Smooth muscle cell (in vitro differentiated cells): Measurements from ENCODE around the gene NAV2. TPM values are rescaled to one million over a fixed set of nuclear protein-coding genes. Genes with fewer than 3 reads are reported as not detected.

Source experiments
- DNase-seq: peaks from one replicate; lab custom pipeline; 2025; ENCODE audit not compliant: unreplicated experiment; lab: John Stamatoyannopoulos, UW
- H2AFZ ChIP-seq: fragments of 200-600 bp; sonication (generic); 2 replicates; pipeline ENCODE4 v1.6.0; 2016; ENCODE audit warnings: antibody characterized with exemption, low read depth, mild to moderate bottlenecking
- H3F3A ChIP-seq: fragments of 200-600 bp; sonication (generic); 2 replicates; pipeline ENCODE4 v1.6.0; 2017; ENCODE audit warnings: antibody characterized with exemption, low read depth
- H3K27ac ChIP-seq: fragments of 200-600 bp; sonication (generic); 2 replicates; pipeline ENCODE4 v1.5.1; 2016; ENCODE audit warnings: low read depth, mild to moderate bottlenecking
- H3K27me3 ChIP-seq: fragments of 200-600 bp; sonication (generic); 2 replicates; pipeline ENCODE4 v1.6.1; 2016; ENCODE audit warnings: low read depth, mild to moderate bottlenecking
- H3K36me3 ChIP-seq: fragments of 200-600 bp; sonication (generic); 2 replicates; pipeline ENCODE4 v1.5.1; 2016; ENCODE audit warnings: low read depth
- H3K4me1 ChIP-seq: fragments of 200-600 bp; sonication (generic); 2 replicates; pipeline ENCODE4 v1.5.1; 2016; ENCODE audit warnings: low read depth
- H3K4me2 ChIP-seq: fragments of 200-600 bp; sonication (generic); 2 replicates; pipeline ENCODE4 v1.6.0; 2016; ENCODE audit warnings: mild to moderate bottlenecking
- H3K4me3 ChIP-seq: fragments of 200-600 bp; sonication (generic); 2 replicates; pipeline ENCODE4 v1.5.1; 2016; ENCODE audit warnings: mild to moderate bottlenecking
- H3K79me2 ChIP-seq: fragments of 200-600 bp; sonication (generic); 2 replicates; pipeline ENCODE4 v1.6.0; 2016; ENCODE audit warnings: low read depth, mild to moderate bottlenecking
- H3K9ac ChIP-seq: fragments of 200-600 bp; sonication (generic); 2 replicates; pipeline ENCODE4 v1.6.0; 2016; ENCODE audit warnings: low read depth
- H3K9me3 ChIP-seq: fragments of 200-600 bp; sonication (generic); replicated peaks from 2 replicates; pipeline ENCODE4 v1.5.1; 2016; ENCODE audit warnings: low read depth
- H4K20me1 ChIP-seq: fragments of 200-600 bp; sonication (generic); 2 replicates; pipeline ENCODE4 v1.6.0; 2016; ENCODE audit warnings: low read depth
- CTCF ChIP-seq: fragments of 200-600 bp; sonication (generic); IDR thresholded peaks from 2 replicates; pipeline ENCODE4 v1.5.1; 2017; ENCODE audit warnings: borderline replicate concordance, mild to moderate bottlenecking, antibody characterized with exemption; ENCODE audit not compliant: insufficient read depth, poor library complexity, severe bottlenecking
- WGBS: methylation state at CpG from one replicate; pipeline ENCODE4 v1.1.7; 2016; ENCODE audit warnings: low lambda C conversion rate; 5-methylcytosine and 5-hydroxymethylcytosine counted together
- polyA plus RNA-seq: library from polyadenylated mRNA; unstranded; fragments of >200 nt; fragmentation: Nextera tagmentation; extraction: Ambion mirVana; gene quantifications from 2 replicates; pipeline ENCODE4 v1.2.1, GENCODE V29; 2016
- total RNA-seq: library from RNA; depleted of rRNA; stranded (reverse); fragments of >200 nt; gene quantifications from 2 replicates; pipeline ENCODE4 v1.2.3, GENCODE V29; 2014

The NAV2 gene
- total and polyA plus RNA-seq, 2 experiments from 2014 or later, result 14.1 to 67.5 TPM

- no peak overlapping the region for H3K4me2 ChIP-seq
- no peak overlapping the region for H3K9ac ChIP-seq
- no peaks in the 10 kb centered on the region for H3K27me3 ChIP-seq
- H3K4me3 ChIP-seq, result no peak overlapping the region
- DNase-seq, result no peak
- H3F3A ChIP-seq, result peaks cover 26% of the 10 kb centered on the region
- H4K20me1 ChIP-seq, result no peaks in the 10 kb centered on the region
- no peaks in the 10 kb centered on the region for H3K79me2 ChIP-seq
- H3K27ac ChIP-seq, result peak overlapping the region; percentile 38
- no peaks in the 10 kb centered on the region for H3K9me3 ChIP-seq
- TF ChIP-seq CTCF, result no peak
- no peaks in the 10 kb centered on the region for H3K36me3 ChIP-seq
- peaks cover 24% of the 10 kb centered on the region for H3K4me1 ChIP-seq
- 88% methylated on average over 5 of the region's 5 CpGs for WGBS
- H2AFZ ChIP-seq, result no peak overlapping the region
Observed at GRCh38 chr11:19675397-19675796, 37.2 kb upstream of the NAV2 start.

GRCh38 chr11:19676475-19677380 lies 35.9 kb upstream of the NAV2 start:
- WGBS, result 58% methylated on average over 15 of the region's 15 CpGs
- H3K4me2 ChIP-seq, result no peak overlapping the region
- peaks cover 29% of the 10 kb centered on the region for H3K4me1 ChIP-seq
- TF ChIP-seq CTCF, result no peak
- H3K79me2 ChIP-seq, result no peaks in the 10 kb centered on the region
- peak overlapping the region; percentile 57 for H2AFZ ChIP-seq
- H3F3A ChIP-seq, result peaks cover 36% of the 10 kb centered on the region
- DNase-seq, result no peak
- H4K20me1 ChIP-seq, result no peaks in the 10 kb centered on the region
- no peaks in the 10 kb centered on the region for H3K9me3 ChIP-seq
- H3K4me3 ChIP-seq, result no peak overlapping the region
- H3K9ac ChIP-seq, result no peak overlapping the region
- no peaks in the 10 kb centered on the region for H3K36me3 ChIP-seq
- H3K27ac ChIP-seq, result peak overlapping the region; percentile 52
- no peaks in the 10 kb centered on the region for H3K27me3 ChIP-seq

- Histone ChIP-seq H4K20me1 (no peaks in the 10 kb centered on the region), H3K27me3 (no peaks in the 10 kb centered on the region), H3K27ac (peak overlapping the region; percentile 52), H3K4me2 (no peak overlapping the region), H3K36me3 (no peaks in the 10 kb centered on the region), H3K9ac (no peak overlapping the region), H2AFZ (no peak overlapping the region), H3K4me1 (peaks cover 29% of the 10 kb centered on the region), H3F3A (peaks cover 36% of the 10 kb centered on the region), H3K4me3 (no peak overlapping the region), H3K9me3 (no peaks in the 10 kb centered on the region), H3K79me2 (no peaks in the 10 kb centered on the region)
- WGBS, result 58% methylated on average over 8 of the region's 8 CpGs
- no peak for DNase-seq
- no peak for TF ChIP-seq CTCF
Observed at GRCh38 chr11:19677381-19678080, 35.1 kb upstream of the NAV2 start.
